Stimulated activated CD4-positive, alpha-beta T cell treated with anti-CD3 and anti-CD28 coated beads, Interleukin-4, amount 100 ng/mL, for 48 hours (primary cell): ENCODE data around the gene VPS54.
"Not testable (repeated sequence)": the region's sequence is repeated elsewhere in the genome, so short reads cannot be mapped to it uniquely, and the experiment has no call there.

ENCODE experiments used
- DNase-seq, 2 donors: peaks; one replicate each; pipeline ENCODE4 v3.0.0-alpha.2; 2020; ENCODE audit warnings: low read depth in 2 of 2

The VPS54 gene

DNA sequence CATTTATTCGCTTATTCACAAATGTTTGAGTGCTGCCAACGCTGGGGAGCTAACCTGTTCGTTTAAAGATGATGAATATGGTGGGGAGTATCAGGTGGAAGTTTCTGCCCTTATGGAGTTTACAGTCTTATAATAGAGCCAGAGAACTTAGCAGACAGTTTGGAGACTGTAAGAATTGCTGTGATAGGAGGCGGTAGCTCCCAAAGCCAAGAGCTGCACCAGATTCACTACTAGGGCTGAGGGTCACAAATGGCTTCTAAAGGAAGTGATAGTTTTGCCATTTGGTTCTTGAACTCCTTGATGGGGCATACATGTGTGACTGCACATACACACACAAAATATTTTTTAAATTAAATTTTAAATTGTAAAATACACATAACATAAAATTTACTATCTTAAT is 148.5 kb downstream of the VPS54 start:
- no peak for DNase-seq

DNA sequence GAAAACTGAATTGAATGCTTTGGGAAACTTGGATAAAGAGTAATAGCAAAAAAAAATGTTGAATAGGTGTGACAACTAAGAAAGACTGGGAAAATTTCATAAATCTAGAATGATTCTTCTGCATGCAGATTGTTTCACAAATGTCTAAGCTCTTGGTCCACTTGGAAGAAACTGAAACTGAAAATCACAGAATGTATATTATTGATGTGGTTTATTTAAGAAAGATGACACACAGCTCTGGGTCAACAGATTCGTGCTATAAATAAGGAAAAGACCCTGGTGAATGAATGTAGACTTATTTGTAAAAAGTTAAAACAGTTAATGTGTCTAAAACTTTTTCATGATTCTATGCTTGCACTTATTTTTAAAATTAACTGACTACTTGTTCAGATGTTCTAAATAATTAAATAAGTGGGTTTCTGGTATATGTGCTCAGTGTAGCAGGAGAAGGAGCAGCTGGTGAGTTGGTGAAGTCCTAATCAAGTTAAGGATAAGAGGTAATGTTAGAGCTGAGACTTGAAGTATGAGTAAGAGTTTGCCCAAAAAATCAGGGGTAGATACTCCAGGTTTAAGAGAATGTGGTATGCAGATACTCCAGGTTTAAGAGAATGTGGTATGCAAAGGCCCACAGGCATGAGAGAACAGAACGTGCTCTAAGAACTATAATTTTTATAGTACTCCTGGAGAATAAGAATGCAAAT is 153.1 kb downstream of the VPS54 start:
- DNase-seq, result no peak

DNA sequence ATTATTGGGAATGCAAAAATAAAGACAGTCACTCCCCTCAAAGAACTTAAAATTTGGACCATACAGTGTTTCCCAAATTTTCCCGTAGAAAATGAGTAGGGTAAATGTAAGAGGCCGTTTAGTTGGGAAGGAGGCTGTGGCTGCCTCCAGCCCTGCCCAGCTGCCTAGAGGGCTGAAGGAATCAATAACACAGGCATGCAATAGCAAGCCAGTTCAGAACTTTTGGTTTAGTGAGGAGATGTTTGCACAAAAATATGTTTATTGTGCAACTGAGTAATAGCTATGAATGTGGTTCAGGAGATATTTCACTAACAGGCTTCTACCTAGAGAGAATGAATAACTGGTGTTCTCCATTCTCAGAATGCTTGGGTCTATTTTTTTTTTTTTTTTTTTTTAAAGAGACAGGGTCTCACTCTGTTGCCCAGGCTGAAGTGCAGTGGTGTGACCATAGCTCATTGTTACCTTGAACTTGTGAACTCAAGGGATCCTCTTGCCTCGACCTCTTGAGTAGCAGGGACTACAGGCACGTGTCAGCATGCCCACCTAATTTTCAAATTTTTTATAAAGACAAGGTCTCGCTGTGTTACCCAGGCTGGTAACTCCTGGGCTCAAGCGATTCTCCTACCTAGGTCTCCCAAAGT is 153.9 kb downstream of the VPS54 start:
- no peak for DNase-seq

DNA sequence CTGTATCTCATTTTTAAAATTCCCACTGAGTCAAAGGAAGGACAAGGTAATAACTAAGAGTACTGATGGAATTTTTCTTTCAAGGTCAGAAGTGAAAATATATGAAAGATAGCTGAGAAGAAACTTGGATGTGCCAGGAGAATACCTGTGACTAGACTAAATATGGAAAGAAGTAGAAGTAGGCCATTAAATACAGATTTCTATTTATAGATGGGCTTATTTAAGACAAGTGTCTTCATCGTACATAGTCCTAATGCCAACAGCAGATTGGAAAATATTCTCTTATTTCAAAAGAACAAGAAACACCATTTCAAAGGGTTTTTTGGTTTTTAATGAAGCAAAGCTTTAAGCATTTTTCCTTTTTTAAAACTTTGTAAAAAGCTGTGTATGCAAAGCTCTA is 155.5 kb downstream of the VPS54 start:
- no peak for DNase-seq

DNA sequence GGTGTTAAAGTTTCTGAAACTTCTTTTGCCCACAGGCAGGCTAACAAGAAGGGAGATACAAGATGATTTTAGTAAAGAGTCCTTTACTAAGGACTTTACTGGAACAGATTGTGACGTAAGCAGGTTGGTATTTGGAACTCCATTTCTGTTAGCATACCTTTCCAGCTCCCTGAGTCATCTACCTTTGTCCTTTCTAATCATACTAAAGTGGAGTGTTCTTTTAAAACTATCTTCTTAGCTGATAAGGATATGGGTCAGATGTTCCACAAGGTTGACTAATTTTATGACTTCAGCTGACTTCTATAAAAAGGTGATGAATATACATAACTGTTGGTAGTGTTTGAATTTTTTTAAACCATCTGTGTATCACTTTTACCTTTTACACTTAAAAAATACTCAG is 156.4 kb downstream of the VPS54 start:
- DNase-seq, result no peak

DNA sequence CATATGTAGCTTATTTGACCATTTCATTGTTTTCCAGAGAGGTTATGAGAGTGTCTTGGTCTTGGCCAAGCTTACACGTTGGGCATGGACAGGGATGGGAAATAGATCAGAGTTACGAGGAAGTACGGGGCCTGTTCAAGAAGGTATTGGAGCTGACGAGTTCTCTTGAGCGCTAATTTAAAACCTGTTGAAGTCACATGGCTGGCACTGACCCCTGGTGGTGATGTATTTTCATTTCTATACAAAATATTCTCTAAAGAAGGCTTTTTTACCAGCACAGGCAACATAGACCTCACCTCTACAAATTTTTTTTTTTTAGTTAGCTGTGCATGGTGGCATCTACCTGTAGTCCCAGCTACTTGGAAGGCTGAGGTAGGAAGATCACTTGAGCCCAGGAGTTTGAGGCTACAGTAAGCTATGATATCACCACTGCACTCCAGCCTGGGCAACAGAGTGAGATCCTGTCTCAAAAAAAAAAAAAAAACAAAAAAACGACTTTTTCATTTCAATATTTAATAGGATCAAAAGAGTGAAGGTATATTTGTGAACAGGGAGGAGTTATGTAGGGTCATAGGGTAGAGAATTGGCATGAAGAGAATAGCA is 157.9 kb downstream of the VPS54 start:
- DNase-seq, result peak; percentile 20 to 24

DNA sequence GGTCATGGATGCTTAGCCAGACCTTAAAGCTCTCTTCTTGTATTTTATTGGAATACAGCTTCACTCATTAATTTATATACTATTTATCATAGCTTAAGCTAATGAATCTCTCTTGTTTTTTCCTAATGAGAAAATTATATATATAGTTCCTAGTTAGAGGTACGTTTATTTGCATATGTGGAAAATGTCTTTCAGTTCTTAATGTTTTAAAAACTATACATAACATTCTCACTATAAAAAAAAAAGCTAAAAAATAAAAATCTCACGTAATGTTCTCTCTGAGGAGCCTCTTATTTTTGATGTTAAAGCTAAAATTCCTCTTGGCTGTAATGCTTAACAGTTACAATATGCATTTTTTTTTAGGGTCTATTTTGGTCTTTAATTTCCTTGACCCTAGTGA is 160.9 kb downstream of the VPS54 start:
- no peak for DNase-seq

DNA sequence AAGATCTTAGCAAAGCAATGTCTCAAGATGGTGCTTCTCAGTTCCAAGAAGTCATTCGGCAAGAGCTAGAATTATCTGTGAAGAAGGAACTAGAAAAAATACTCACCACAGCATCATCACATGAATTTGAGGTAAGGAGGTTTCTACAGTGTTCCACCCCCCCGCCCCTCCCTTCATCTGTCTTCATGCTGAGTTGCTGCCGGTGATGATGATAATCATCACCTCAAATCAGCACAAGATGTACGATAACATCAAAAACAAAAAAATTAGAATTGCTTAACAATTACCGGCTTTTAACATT is 163.0 kb downstream of the VPS54 start:
- no peak for DNase-seq

DNA sequence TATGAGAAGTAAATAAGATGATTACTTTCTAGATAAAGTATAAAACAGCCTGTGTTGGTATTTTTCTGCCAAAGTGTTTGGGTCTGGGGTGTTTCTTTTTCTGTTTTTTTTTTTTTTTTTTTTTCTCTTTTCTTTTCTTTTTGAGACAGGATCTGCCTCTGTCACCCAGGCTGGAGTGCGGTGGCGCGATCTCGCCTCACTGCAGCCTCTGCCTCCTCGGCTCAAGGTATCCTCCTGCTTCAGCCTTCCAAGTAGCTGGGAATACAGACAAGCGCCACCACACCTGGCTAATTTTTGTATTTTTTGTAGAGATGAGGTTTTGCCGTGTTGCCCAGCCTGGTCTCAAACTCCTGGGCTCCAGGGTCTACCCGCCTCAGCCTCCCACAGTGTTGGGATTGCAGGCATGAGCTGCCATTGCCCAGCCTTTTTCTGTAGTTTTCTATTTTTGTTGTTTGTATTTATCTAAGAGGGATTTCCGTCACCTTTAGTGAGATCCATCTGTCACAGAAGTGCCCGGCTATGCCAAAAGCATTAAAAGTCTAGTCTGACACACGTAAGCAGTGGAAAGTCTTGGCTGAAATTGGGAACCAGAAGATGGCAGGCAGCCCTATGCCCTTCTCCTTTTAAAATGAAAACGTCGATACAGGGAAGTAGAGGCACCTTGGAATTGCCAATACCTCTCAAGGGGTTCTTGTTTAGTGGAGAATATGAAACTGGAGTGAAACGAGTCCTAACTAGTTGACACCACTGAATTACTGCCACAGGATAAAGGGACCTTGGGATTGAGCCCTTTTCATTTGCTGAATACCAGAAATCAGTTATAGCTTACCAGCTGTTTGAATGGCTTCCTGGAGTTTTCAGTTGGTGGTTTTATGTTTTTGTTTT is 163.6 kb downstream of the VPS54 start:
- no peak for DNase-seq

DNA sequence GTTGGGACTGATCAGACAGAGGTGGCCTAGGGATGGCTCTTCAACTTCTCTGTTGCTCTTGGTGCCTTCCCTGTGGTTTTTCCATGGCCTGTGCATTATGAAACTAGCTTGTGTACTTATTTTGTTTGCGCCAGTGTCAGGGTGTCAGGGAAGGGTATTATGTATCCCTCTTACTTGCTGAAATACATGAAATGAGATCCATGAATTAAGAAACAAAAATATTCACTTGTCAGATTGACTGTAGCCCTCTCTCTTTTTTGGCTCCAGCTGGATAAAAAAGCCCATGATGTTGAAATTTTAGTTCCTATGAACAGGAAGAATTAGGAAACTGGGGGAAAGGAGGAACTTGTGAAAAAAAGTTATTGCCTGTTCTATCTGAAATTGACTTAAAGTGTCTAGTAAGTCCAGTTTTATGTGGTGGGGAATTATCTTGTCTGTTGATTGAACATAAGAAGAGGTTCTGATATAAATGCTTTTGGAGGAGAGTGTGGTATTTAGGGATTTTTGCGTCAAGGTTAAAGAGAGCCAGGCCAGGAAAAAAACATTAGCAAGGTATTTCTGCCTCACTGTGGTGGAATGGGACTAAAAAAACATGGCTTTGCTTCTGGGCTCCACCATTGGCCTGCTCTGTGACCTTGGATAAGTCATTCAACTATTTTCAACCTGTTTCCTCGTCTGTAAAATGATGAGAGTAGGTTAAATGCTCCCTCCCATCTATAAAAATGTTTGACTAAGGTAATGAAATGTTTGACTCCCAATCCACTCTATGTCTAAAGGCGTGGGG is 165.5 kb downstream of the VPS54 start:
- no peak for DNase-seq

DNA sequence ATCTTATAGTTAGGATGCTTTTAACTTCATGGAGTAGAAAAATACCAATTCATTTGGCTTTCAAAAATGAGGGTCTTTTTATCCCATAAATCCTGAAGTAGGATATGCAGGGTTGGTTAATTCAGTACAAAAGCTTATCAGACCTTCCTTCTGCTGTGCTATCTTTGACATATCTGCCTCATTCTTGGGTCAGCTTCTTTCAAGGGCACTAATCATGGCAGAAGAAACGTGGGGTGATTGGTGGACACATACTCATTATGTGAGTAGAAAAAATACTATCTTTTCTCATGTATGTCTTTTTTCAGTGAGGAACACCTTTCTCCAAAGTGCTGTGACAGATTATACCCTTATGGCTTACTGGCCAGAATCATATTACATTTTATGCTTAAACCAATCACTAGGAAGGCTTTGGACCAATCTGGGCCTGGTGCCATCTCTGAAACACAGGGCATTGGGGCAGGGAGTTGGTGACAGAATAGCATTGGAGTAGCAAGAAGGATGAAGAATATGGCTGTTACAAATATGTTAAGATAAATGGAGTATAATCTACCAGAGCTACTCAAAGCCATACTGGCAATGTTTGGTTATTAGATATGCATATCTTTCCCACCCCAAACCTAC is 167.4 kb downstream of the VPS54 start:
- DNase-seq, result no peak

DNA sequence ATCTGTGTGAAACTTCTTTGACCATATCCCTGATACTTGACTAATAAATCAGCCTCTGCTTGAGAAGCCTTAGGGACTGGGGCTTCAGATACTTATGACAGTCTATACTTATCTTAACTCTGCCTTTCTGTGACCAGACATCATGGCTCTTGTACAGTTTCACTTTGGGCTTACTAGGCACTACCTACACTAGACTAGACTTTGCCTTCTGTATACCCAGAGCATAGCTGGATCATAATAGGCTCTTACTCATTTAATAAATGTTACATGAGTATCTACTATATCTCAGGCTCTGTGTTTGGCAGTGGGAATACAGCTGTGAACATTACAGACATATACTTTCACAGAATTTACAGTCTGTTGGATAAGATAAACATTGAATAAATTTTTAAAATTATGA is 168.6 kb downstream of the VPS54 start:
- DNase-seq, result no peak

DNA sequence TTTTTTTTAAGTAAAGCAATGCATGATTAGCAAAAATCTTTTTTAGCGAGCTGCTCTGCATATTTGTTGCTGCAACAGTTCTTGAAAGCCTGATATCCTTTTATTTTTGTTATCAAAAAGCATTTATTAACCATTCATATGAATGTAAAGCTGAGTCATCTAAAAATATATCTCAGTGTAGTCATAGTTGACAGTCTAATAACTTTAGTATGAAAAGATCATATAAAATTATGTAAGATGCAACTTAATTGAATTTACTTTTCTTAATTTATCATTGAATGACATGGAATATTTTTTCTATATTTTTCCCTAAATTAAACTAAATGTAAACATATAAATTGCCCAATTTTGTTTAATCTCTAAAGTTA is 169.0 kb downstream of the VPS54 start:
- no peak for DNase-seq

DNA sequence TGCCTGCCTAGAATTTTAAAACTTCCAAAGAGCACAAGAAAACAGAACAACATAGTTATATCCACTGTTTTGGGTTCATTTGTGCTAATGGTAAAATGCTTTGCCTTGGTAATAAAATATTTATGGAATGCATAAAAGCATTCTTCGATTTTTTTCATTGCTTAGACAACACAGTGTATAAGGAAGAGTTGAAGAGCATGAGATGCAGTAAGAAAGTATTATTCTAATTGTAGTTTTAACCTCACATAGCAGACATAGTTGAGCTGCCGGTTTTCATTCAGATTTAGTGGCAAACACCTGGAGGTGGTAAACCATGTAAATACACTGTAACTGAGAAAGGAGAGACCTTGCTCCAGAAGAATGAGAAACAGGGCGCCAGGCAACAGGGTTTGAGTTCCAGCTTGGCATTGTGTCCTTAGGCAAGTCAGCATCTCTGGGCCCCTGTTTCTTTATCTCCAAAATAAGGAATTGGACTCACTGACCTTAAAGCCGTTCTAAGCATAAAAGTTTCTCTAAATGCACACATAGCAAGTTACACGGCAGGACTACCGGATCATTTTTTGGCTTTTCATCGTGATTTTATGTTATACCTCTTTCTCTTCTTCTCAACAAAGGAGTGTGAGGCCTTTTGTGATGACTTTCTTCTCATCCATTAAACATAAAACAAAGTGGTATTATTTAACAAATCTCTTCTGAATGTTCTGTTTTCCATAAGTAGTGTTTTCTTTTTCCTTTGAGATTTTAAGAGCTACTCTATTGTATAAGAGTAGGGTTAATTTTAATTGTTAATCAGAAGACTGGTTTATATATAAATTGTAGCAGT is 169.6 kb downstream of the VPS54 start:
- no peak for DNase-seq

DNA sequence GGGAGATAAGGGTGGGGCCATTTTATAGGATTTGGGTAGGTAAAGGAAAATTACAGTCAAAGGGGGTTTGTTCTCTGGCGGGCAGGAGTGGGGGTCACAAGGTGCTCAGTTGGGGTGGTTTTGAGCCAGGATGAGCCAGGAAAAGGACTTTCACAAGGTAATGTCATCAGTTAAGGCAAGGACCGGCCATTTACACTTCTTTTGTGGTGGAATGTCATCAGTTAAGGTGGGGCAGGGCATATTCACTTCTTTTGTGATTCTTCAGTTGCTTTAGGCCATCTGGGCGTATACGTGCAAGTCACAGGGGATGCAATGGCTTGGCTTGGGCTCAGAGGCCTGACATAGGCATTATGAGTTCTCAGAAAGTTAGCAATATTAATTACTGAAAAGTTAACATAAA is 171.7 kb downstream of the VPS54 start:
- DNase-seq, result not testable (repeated sequence)

DNA sequence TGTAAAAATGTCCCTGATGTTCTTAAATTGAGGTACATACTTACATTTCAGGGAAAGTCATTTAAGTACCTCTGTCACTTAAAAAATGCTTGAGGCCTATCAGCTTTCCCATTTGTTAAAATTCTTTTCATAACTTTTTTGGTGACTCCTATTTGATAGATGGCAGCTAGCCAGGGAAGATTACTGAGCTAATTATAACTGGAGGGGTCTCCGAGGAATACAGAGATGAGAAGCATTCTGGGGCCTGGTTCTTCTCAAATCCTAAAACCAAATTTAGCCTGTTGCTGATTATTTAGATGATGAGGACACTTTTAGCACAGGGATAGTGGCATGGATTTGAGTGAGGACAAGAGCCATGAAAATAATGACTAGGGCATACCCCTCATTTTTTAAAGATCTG is 172.7 kb downstream of the VPS54 start:
- no peak for DNase-seq

DNA sequence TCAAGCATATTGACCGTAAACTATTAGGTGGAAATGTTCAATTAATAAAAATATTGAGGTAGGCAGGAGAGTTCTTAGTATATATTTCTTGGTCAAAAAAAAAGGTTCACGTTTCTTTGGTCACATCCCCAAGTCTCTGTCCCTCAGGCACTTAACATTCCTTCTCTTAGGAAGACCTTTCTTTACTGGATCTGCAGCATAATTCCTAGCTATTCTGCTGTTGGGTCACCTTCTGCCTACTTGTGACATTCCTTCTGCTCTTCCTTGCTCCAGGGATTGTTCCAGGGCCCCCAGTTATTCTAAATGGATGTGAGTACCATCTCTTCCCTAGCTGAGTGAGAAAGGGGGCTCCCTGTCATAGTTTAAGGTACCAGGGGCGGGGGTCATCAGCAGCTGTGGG is 173.4 kb downstream of the VPS54 start:
- no peak for DNase-seq

DNA sequence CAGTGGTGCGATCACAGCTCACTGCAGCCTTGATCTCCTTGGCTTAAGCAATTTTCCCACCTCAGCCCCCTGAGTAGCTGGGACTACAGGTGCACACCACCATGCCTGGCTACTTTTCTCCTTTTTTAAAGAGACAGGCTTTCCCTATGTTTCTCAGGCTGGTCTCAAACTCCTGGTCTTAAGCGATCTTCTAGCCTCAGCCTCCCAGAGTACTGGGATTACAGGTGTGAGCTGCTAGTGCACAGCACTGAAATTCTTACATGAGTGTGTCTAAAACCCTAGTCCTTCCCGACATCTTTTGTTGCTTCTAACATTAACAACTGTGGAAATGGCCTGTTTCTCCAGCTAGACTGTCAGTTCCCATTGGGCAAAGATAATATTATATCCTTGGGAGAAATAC is 174.6 kb downstream of the VPS54 start:
- DNase-seq, result no peak

DNA sequence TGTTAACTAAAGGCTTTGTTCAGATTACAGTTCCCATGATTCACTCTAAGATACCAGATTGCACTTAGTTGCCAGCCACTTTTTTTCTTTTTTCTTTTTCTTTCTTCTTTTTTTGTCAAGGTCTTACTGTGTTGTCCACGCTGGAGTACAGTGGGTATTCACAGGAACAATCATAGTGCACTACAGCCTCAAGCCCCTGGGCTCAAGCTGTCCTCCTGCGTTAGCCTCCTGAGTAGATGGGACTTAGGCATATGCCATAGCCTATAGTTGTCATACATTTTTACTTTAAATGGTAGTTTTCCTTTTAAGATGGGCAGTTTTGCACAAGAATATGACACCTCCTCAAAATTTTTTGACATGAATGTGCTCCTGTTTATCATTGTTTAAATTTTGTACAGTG is 175.4 kb downstream of the VPS54 start:
- DNase-seq, result no peak

DNA sequence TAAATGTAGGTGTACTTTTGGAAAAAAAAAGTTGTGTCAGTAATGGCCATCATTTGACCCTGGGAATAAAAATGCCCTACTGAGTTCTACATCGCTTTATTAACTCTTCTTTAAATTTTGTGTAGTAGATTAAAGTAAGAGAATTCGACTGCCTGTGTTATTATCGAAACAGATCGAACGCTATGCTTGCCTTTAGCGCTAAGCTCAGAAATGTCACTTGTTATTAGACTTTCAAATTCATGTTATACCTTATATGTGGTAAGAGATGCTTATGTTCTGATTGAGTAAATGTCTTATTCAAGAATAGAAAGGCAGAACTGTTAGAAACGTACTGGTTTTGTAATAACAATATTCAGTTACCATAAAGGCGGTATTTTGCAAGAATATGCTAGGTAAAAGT is 176.1 kb downstream of the VPS54 start:
- DNase-seq, result no peak
